Activated CD4-positive, alpha-beta T cell treated with anti-CD3 and anti-CD28 coated beads for 48 hours (primary cell): ENCODE results near the gene LIG4.

Experiments used
- DNase-seq: peaks from one replicate; pipeline ENCODE4 v3.0.0-alpha.2; 2020

The LIG4 gene

DNA sequence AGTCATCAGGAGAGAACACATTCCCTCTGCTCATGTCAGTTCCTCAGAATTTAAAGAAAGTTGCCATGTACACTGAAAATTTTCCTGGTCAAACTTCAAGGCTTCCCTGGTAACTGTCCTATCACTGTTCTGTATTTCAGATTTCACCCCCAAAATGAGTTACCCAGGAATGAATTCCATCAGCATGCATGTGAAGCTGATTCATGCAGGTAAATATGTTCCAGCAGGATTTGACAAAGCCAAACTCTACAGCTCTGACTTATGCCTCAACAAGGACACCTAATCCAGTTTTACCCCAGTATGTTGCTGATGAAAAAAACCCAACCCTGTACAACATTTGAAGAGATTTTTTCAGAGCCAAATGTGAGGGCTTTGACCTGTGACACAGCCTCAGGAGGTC is 21.5 kb downstream of the LIG4 start:
- no peak for DNase-seq

DNA sequence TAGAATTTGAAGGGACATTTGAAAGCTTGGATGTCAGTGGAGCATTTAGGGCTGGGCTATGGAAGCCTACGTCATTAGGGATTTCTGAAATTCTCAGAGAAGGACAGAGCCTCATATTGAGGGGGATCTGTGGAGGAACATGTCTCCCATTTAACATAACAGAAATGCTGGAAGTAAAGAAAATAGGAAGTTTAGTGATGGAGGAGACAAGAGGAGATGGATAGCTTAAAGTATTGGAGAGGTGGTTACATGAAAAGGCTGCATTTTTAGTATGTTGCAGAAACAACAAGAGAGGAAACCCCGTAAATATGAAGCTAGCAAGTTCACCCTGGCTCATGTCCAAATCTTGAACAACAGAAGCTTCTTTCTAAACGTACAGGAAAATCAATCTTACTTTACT is 24.4 kb downstream of the LIG4 start:
- DNase-seq, result no peak

DNA sequence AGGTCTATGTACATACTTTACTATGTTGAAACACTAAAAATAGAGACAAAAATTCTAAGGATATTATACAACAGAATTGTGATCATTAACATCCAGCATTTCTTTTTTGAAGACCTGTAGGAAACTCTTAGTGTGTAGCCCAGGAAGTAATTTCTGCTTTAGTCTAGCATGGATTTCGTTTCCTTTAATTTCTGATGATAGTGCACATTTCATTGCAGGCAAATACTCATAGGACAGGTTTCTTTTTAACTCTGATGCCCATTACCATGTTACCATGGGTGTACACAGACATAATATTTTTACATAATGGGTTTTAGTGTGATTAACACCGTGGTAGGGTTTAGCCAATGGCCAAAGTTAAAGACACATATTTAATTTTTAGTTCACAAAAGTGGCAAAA is 27.1 kb downstream of the LIG4 start:
- no peak for DNase-seq

DNA sequence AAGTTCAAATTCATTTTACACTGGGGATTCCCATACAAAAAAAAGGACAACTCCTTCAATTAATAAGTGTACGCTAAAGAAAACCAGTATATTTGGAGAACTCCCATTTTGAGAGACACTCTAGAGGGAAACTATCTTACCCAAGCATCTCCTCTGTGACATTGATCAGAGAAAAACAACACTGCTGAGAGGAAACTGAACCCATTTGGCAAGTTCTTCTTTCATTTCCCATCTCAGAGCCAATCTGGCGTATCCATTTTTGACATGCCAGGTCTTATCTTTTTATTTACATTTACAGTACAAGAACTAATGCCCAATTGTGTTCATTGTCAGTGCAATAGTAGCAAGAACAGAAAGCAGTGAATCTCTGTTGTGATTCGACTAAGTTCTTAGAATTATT is 30.1 kb downstream of the LIG4 start:
- no peak for DNase-seq

DNA sequence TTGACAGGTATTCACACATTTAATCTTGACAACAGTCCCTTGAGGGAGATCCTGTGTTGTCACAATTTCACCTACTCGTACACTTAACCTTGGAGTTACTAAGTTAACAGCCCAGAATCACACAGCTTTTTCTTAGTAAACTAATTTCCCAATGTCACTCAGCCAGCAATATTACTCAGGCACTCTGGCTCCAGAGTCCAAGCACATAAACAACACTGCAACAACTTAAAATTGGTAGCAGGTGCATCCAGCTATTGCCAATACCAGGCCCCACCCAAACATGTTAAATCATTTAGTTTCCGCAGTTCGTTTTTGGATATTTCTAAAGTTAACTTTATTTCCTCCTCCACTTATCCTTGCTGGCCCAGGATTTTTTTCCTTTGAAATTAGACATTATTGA is 32.7 kb downstream of the LIG4 start:
- DNase-seq, result no peak

DNA sequence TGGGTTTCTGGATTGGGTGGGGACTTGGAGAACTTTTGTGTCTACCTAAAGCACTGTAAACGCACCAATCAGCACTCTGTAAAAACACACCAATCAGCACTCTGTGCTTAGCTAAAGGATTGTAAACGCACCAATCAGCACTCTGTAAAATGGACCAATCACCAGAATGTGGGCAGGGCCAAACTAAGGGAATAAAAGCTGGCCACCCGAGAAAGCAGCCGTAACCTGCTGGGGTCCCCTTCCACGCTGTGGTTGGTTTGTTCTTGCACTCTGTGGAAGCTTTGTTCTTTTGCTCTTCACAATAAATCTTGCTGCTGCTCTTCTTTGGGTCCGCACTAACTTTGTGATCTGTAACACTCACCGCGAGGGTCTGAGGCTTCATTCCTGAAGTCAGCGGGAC is 37.3 kb downstream of the LIG4 start:
- DNase-seq, result no peak

DNA sequence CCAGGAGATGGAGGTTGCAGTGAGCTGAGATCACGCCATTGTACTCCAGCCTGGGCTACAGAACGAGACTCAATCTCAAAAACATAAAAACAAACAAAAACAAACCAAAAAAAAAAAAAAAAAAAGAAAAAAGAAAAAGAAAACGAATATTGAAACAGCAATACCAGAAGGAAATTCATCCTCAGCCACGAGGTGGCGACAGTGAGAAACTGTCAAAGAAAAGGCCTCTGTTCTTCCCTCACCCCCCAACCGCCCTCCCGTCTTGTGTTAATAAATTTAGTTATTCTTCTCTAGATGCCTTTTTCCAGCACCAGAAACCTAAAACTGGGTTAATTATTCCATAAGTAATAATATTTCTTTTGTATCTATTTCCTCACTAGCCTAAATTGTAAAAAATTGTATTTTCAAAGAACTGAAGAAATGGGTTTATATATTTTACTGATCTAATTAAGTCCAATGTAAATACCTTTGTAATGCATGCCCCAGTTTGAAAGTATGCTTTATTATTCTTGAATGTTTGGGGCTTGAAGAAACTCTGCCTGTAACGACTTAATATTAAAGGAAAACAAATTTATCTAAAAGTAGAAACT is 38.6 kb downstream of the LIG4 start:
- DNase-seq, result peak; percentile 77

DNA sequence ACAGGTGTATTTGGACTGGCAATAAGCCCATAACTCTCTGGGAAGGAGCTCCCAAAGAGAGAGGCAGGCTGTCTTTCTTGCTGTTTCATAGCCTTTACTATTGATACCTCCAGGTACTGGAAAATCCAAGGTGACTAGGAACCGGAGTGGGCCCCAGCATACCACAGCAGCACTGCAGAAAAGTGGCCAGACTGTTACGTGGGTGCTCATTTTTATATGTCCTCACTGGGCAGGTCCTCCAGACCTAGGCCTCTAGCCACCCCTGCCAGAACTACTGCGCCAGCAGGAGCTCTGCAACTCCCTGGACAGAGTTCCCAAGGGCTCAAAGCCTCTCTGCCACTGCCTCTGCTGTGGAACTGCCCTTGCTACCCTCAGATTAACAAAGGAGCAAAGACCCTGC is 46.4 kb downstream of the LIG4 start:
- DNase-seq, result no peak

DNA sequence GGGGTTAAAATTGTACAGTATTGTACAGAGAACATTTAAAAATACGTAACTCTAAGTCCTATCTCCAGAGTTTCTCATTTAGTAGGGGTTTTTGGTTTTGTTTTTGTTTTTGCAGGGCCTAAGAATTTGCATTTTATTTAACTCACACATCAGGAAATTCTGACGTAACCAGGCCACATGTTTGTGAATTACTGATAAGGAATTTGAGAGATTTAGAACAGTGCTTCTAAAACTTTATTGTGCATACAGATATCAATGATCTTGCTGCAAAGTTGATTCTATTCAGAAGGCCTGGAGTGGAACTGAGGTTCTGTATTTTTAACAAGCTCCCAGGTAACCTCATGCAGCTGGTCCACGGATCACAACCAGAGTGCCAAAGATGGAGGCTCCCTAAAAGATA is 49.3 kb downstream of the LIG4 start:
- DNase-seq, result no peak

DNA sequence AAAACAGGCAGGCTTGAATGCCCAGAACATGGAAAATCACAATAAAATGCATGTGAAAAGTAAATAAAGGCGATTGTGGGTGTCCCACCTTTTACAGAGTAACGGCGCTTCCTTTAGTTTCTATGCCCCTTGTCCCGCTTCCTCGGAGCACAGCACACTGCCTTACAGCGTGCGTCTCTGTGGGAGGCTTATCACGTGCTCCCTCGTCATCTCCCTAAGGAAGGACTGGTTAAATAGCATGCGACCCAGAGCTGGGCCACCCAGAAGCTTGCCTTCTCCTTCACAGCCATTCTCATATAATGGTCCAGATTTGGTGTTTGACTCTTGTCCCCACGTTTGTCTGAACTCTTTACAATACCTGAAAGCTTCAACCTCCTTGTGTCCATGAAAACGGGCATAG is 56.6 kb downstream of the LIG4 start:
- no peak for DNase-seq
